ENCODE data around the gene GPC3. TPM values are rescaled to one million over a fixed set of nuclear protein-coding genes. Genes with fewer than 3 reads are reported as not detected.
"Not testable (repeated sequence)": the region's sequence is repeated elsewhere in the genome, so short reads cannot be mapped to it uniquely, and the experiment has no call there.

GPC3 gene
- total RNA-seq, 2 experiments from 2014 or later = 0.43 to 0.49 TPM

DNA sequence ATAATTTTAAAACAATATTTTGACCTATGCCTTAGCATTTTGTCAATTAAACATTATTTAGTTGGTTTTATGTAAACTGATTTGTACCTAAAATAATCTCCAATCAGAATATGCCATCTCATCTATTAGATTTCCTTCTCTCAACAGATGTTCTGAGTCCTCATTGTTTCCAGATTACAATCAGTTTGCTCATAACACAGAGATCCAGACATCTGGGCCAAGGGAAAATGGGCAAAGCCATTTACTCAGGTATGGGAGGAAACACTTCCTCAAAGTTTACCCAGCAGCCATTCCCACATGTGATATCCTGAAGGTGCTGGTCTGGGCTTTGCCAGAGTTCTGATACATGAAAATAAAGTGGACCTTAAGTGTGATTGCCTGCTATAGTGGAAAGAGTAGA is 352.2 kb downstream of the GPC3 start:
- Mint-ChIP-seq H3K9me3 (no peaks in the 10 kb centered on the region), H3K4me3 (no peak overlapping the region), H3K27ac (no peak overlapping the region), H3K36me3 (ENCODE audit: low read depth) (no peaks in the 10 kb centered on the region), H3K27me3 (ENCODE audit: low read depth) (no peaks in the 10 kb centered on the region), H3K4me1 (ENCODE audit: low read depth) (no peaks in the 10 kb centered on the region)
- CTCF ChIA-PET = no interaction called here
- no peak for DNase-seq
- intact Hi-C loops (cut with micrococcal nuclease) = no loop called here

DNA sequence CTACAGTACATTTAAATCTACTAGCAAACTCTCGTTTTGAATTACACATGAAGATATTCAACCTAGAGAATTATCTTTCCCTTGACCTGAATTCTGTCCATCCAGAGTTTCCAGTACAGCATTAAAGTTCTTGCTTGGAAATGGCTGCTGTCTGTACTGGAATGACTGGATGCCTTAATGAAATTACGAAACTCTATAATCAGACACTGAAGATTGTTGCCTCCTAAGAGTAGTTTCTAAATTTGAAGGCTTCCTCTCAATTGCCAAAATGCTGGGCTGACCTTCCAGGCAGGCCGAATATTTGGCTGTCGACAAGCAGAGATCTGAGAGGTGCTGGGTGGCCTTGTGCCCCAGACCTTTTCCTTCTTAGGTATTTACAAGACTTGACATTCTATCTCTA is 355.0 kb downstream of the GPC3 start:
- H3K4me1 Mint-ChIP-seq (ENCODE audit: low read depth) = no peaks in the 10 kb centered on the region
- intact Hi-C loops (cut with micrococcal nuclease) = no loop called here
- no peaks in the 10 kb centered on the region for H3K36me3 Mint-ChIP-seq (ENCODE audit: low read depth)
- DNase-seq = no peak
- no peak overlapping the region for H3K4me3 Mint-ChIP-seq
- no peak overlapping the region for H3K27ac Mint-ChIP-seq
- H3K9me3 Mint-ChIP-seq = no peaks in the 10 kb centered on the region
- CTCF ChIA-PET = no interaction called here
- H3K27me3 Mint-ChIP-seq (ENCODE audit: low read depth) = no peaks in the 10 kb centered on the region

DNA sequence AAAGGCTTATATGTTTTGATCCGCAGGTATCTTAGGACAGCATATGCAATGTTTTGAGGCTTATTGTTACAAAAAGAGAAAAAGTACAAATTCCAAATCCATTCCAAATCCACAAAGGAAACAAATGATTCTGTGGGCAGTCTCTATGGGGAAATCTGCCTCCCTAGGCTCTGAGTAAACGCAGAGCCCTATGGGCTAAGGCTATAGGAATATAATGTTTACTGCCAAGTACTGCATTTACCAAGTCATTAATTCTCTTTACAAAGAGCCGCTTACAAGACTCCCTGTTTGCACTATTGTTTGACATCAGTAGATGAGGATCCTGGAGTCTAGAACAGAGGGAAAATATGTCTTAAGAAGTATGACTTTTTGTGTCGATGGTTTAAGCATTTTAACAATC is 357.7 kb downstream of the GPC3 start:
- Mint-ChIP-seq H3K36me3 (ENCODE audit: low read depth) (no peaks in the 10 kb centered on the region), H3K4me1 (ENCODE audit: low read depth) (no peaks in the 10 kb centered on the region), H3K9me3 (no peaks in the 10 kb centered on the region), H3K27me3 (ENCODE audit: low read depth) (no peaks in the 10 kb centered on the region), H3K27ac (no peak overlapping the region), H3K4me3 (no peak overlapping the region)
- intact Hi-C loops (cut with micrococcal nuclease) = no loop called here
- no peak for DNase-seq
- CTCF ChIA-PET = no interaction called here

DNA sequence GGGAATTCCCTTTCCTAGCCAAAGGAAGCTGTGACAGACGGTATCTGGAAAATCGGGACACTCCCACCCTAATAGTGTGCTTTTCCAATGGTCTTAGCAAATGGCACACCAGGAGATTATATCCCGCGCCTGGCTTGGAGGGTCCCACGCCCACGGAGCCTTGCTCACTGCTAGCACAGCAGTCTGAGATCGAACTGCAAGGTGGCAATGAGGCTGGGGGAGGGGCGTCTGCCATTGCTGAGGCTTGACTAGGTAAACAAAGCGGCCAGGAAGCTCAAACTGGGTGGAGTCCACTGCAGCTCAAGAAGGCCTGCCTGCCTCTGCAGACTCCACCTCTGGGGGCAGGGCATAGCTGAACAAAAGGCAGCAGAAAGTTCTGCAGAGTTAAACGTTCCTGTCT is 364.0 kb downstream of the GPC3 start:
- H3K9me3 Mint-ChIP-seq; H3K36me3 Mint-ChIP-seq (ENCODE audit: low read depth); H3K27me3 Mint-ChIP-seq (ENCODE audit: low read depth); H3K4me1 Mint-ChIP-seq (ENCODE audit: low read depth); DNase-seq; H3K27ac Mint-ChIP-seq; CTCF ChIA-PET; H3K4me3 Mint-ChIP-seq; intact Hi-C loops (cut with micrococcal nuclease): not testable (repeated sequence)

DNA sequence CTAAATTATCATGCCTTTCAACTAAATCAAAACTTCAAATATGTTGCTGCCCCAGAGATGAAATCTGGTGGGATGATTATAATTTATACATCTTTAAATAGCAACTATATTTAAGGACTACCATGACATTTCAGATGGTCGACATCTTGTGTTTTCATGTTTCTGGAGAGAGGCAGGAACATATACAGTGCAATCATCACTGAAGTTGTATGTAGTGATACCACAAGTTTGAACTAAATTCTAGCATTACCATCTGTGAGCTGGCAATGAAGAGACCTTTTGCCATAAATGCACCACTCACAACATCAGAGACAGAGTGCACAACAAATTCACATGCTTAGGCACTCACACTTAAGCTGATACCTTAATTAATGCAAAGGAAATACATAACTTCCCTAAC is 373.7 kb downstream of the GPC3 start:
- no peak for DNase-seq
- Mint-ChIP-seq H3K36me3 (ENCODE audit: low read depth) (peaks cover 1% of the 10 kb centered on the region), H3K4me1 (ENCODE audit: low read depth) (no peaks in the 10 kb centered on the region), H3K27ac (no peak overlapping the region), H3K27me3 (ENCODE audit: low read depth) (no peaks in the 10 kb centered on the region), H3K9me3 (peaks cover 9% of the 10 kb centered on the region), H3K4me3 (no peak overlapping the region)
- CTCF ChIA-PET = no interaction called here
- intact Hi-C loops (cut with micrococcal nuclease) = no loop called here

DNA sequence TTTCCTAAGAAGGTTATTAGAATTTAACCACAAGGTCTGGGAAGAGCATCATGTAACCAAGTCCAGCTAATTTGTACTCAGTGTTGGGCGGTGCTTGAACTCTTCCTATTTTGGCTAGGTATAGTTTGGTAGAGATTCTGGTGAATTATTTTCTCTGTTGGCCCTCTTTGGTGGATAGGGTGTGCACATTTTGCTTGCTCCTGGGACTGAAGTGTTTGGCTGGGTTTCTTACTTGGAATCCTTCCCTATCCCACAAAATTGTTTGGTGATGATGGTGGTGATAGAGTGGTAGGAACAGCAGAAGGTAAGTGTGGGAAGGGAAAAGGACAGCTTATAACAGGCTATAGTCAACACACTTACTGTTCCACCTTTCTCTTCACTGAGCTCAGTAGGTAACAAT is 375.3 kb downstream of the GPC3 start:
- no peaks in the 10 kb centered on the region for H3K4me1 Mint-ChIP-seq (ENCODE audit: low read depth)
- peaks cover 1% of the 10 kb centered on the region for H3K36me3 Mint-ChIP-seq (ENCODE audit: low read depth)
- no peak overlapping the region for H3K27ac Mint-ChIP-seq
- CTCF ChIA-PET = no interaction called here
- DNase-seq = no peak
- no peaks in the 10 kb centered on the region for H3K27me3 Mint-ChIP-seq (ENCODE audit: low read depth)
- intact Hi-C loops (cut with micrococcal nuclease) = no loop called here
- H3K4me3 Mint-ChIP-seq = no peak overlapping the region
- H3K9me3 Mint-ChIP-seq = peaks cover 9% of the 10 kb centered on the region

DNA sequence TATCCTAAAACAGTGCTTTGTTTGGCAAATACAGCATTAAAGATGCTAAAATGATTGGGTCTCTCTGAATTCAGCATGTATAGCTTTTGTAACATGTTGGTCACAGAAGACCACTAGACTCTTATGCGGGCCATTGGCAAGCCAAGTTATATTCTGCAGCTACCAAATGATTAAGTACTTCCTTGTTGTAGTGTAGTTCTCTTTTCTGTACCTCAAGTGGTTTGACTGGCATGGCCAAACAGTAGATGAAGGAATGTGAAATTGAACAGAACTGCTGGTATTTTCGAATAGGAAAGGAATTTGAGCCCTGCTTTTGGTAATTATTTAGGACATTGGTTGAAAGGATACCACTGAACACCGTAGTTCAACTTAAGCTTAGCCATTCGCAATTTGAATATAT is 376.2 kb downstream of the GPC3 start:
- intact Hi-C loops (cut with micrococcal nuclease) = no loop called here
- Mint-ChIP-seq H3K9me3 (peaks cover 4% of the 10 kb centered on the region), H3K4me3 (no peak overlapping the region), H3K27me3 (ENCODE audit: low read depth) (no peaks in the 10 kb centered on the region), H3K4me1 (ENCODE audit: low read depth) (no peaks in the 10 kb centered on the region), H3K36me3 (ENCODE audit: low read depth) (peaks cover 1% of the 10 kb centered on the region), H3K27ac (no peak overlapping the region)
- CTCF ChIA-PET = no interaction called here
- DNase-seq = no peak

DNA sequence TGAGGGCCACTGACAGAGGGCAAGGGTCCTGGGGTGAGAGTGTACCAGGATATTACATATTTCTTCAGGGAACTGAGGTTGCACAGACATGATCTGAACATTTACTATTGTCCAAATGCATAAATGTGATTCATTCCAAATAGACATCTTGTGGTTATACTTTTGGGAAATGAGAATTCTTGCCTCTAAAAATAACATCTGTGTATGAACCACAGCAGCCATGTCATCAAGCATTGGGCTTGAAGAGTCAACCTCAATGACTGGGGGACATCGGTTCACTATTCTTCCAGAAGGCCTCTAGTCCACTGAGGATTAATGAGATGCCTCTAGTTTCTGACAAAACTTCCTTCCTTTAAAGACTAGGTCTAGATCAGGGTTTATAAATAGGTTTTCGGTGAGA is 377.0 kb downstream of the GPC3 start:
- Mint-ChIP-seq H3K27me3 (ENCODE audit: low read depth) (no peaks in the 10 kb centered on the region), H3K27ac (no peak overlapping the region), H3K4me1 (ENCODE audit: low read depth) (no peaks in the 10 kb centered on the region), H3K36me3 (ENCODE audit: low read depth) (no peaks in the 10 kb centered on the region), H3K4me3 (no peak overlapping the region), H3K9me3 (peaks cover 2% of the 10 kb centered on the region)
- intact Hi-C loops (cut with micrococcal nuclease) = no loop called here
- no peak for DNase-seq
- CTCF ChIA-PET = no interaction called here

DNA sequence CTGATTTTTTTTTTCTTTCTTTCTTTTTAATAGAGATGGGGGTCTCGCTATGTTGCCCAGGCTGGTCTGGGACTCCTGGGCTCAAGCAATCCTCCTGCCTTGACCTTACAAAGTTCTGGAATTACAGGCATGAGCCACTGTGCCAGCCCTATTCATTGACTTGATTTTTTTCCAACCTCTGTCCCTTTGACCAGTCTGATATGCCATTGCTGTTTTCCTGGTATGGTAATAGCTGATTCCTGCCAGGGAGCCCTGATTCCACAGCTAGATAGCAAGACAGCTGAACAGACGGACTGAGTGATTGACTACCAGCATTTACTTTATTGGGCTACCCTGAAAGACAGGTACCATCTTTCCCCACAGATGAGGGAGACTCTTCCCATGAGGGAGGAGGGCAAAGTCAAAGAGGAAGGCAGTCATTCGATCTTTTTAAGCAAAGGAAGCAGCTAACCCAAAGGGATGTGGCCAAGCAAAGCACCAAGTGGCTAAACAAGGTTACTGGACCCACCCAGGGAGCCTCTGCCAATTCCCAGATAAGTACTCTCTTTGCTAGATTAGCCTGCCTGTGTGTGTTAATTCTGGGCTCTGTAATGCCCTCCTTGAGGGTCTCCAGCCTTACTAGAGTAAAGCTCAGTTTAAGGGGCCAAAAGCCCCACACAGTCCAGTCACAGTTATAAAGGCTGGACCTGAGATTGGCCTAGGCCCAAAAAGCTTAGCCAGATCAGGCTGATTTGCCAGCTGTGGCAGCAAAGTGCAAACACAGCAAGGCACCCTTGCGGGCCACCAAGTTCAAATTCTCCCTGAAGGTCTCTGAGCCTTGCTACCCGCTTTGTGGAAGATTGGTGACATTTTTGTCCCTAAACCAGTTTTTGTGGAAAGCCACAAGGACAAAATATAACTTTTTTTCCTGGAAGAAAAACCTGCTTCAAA is 377.7 kb downstream of the GPC3 start:
- CTCF ChIA-PET = no interaction called here
- intact Hi-C loops (cut with micrococcal nuclease) = no loop called here
- H3K27me3 Mint-ChIP-seq (ENCODE audit: low read depth) = no peaks in the 10 kb centered on the region
- H3K36me3 Mint-ChIP-seq (ENCODE audit: low read depth) = no peaks in the 10 kb centered on the region
- peaks cover 2% of the 10 kb centered on the region for H3K9me3 Mint-ChIP-seq
- H3K4me3 Mint-ChIP-seq = no peak overlapping the region
- no peaks in the 10 kb centered on the region for H3K4me1 Mint-ChIP-seq (ENCODE audit: low read depth)
- DNase-seq = no peak
- no peak overlapping the region for H3K27ac Mint-ChIP-seq

DNA sequence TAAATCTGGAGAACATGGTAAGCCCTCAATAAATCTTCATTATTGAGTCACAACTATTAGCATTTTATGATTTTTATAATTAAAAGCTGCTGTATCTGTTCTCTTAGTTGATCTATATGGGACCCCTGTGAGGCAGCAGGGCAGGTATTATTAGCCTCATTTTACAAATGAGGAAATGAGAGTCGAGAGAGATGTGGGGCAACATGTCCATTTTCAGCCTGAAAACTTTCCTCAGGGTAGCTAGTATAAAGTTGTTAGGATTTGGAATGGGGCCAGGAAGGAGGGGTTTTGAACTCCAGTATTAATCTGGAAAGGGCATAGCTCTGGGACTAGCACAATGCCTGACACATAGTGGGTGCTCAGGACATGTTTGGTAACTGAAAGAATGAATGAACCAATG is 378.4 kb downstream of the GPC3 start:
- Mint-ChIP-seq H3K4me3 (no peak overlapping the region), H3K36me3 (ENCODE audit: low read depth) (no peaks in the 10 kb centered on the region), H3K27me3 (ENCODE audit: low read depth) (no peaks in the 10 kb centered on the region), H3K4me1 (ENCODE audit: low read depth) (no peaks in the 10 kb centered on the region), H3K27ac (no peak overlapping the region), H3K9me3 (no peaks in the 10 kb centered on the region)
- DNase-seq = no peak
- intact Hi-C loops (cut with micrococcal nuclease) = no loop called here
- CTCF ChIA-PET = no interaction called here

DNA sequence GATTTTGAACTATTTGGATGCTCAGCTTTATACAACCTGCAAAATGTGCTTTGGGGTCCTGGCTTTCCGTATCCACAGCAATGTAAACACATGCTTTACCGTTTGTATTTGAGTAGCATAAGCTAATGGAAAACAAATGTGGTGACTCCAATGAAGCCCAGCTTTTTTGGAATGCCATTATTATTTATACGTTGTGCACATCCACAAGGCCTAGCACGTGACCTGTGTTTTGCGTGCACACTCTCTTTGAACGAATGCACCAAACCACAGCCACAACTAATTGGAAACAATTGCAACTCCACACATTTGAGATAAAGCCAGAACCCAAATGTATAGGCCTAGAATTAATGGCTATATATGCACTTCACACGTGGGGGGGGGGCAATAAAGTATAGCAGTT is 380.6 kb downstream of the GPC3 start:
- no peaks in the 10 kb centered on the region for H3K9me3 Mint-ChIP-seq
- no peaks in the 10 kb centered on the region for H3K36me3 Mint-ChIP-seq (ENCODE audit: low read depth)
- intact Hi-C loops (cut with micrococcal nuclease) = no loop called here
- H3K27ac Mint-ChIP-seq = no peak overlapping the region
- no peak for DNase-seq
- no peak overlapping the region for H3K4me3 Mint-ChIP-seq
- H3K4me1 Mint-ChIP-seq (ENCODE audit: low read depth) = no peaks in the 10 kb centered on the region
- H3K27me3 Mint-ChIP-seq (ENCODE audit: low read depth) = no peaks in the 10 kb centered on the region
- CTCF ChIA-PET = no interaction called here

DNA sequence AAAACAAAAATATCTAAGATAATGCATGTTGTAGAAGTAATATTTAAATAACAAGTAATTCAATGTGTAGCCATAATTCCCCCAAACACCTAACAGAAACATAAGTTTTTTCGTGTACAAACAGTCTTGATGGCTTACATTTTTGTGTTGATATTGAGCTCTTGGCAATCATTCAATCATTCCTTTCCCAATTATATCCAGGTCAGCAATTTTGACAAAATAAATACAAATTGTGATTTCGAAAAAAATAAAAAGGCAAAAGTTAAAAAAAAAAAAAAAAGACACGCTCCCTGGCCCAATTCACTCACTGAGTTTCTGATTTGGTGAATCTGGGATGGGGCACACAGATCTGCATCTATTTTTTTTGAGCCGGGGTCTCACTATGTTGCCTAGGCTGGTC is 382.5 kb downstream of the GPC3 start:
- Mint-ChIP-seq H3K27ac (no peak overlapping the region), H3K27me3 (ENCODE audit: low read depth) (no peaks in the 10 kb centered on the region), H3K36me3 (ENCODE audit: low read depth) (no peaks in the 10 kb centered on the region), H3K9me3 (no peaks in the 10 kb centered on the region), H3K4me3 (no peak overlapping the region), H3K4me1 (ENCODE audit: low read depth) (no peaks in the 10 kb centered on the region)
- intact Hi-C loops (cut with micrococcal nuclease) = no loop called here
- DNase-seq = no peak
- CTCF ChIA-PET = no interaction called here

DNA sequence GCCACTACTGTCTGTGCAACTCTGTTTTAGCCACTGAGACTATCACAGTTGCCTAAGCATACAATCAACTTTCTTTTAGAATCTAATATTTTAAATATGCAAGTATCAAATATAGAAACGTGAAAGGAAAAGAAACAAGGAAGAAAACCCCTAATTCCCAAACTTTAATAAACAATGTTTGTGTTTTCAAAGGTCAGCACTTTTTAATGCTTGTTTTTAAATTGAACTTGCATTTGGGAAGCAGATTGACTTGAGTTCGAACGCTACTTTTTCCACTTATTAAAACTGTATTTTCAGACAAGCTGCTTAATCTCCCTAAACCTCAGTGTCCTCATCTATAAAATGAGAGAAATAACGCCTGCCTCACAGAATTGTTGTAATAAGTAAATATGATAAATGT is 384.3 kb downstream of the GPC3 start:
- no peaks in the 10 kb centered on the region for H3K4me1 Mint-ChIP-seq (ENCODE audit: low read depth)
- H3K36me3 Mint-ChIP-seq (ENCODE audit: low read depth) = no peaks in the 10 kb centered on the region
- no peak overlapping the region for H3K4me3 Mint-ChIP-seq
- no peaks in the 10 kb centered on the region for H3K9me3 Mint-ChIP-seq
- H3K27me3 Mint-ChIP-seq (ENCODE audit: low read depth) = no peaks in the 10 kb centered on the region
- CTCF ChIA-PET = no interaction called here
- DNase-seq = no peak
- intact Hi-C loops (cut with micrococcal nuclease) = no loop called here
- H3K27ac Mint-ChIP-seq = no peak overlapping the region
